HepG2 (cell line): ENCODE data around the gene AXIN1. TPM values are rescaled to one million over a fixed set of nuclear protein-coding genes. Genes with fewer than 3 reads are reported as not detected.

Source experiments
- ATAC-seq: fragments of 200-7000 bp; cut with Tn5 transposase; 3 replicates; pipeline ENCODE4 v1.9.1; 2020; ENCODE audit warnings: mild to moderate bottlenecking, moderate library complexity
- BruUV-seq: library from RNA; stranded (reverse); fragments of 400-500 nt; replicated peaks from 2 replicates; lab custom pipeline; 2021; lab: Mats Ljungman, UMichigan
- CTCF ChIA-PET: fragments of 300-600 bp; formaldehyde crosslinking; extraction: SDS; loops from one replicate; lab custom pipeline; 2021; ENCODE audit warnings: low total read pairs, inconsistent platforms, low intra/inter-chr PET ratio; lab: Yijun Ruan, JAX
- POLR2A ChIA-PET: fragments of 350-600 bp; sonication (Branson Sonifier 250); formaldehyde crosslinking; loops from one replicate; lab custom pipeline; 2020; ENCODE audit warnings: antibody characterized with exemption, inconsistent platforms; lab: Yijun Ruan, JAX
- DNase-seq: peaks from one replicate; pipeline ENCODE4 v3.0.0-alpha.2; 2015; ENCODE audit warnings: low spot score
- FAIRE-seq: peaks from 3 replicates; lab custom pipeline; 2011; peaks lifted over from hg19 to GRCh38; lab: Jason Lieb, UNC
- H2AFZ ChIP-seq: one replicate; pipeline ENCODE4 v1.6.1; 2011; ENCODE audit warnings: low read length, inconsistent platforms
- H3K27ac ChIP-seq: fragments of 300-600 bp; 3 replicates; pipeline ENCODE4 v1.8.0; 2011; ENCODE audit warnings: mixed run types, mild to moderate bottlenecking, mixed read lengths, low read length, inconsistent platforms; ENCODE audit not compliant: insufficient read depth; ENCODE audit errors: extremely low read length
- H3K27me3 ChIP-seq, 2 experiments: fragments of 200-600 bp in 1 of 2; 2 replicates in 1 of 2; 3 replicates in 1 of 2; pipeline versions ENCODE4 v1.6.0 to v1.8.0; 2011; ENCODE audit warnings: low read length in 2 of 2, mild to moderate bottlenecking in 2 of 2, moderate library complexity in 2 of 2, inconsistent platforms in 1 of 2; ENCODE audit not compliant: insufficient read depth in 2 of 2, control insufficient read depth in 1 of 2
- H3K36me3 ChIP-seq, 2 experiments: fragments of 200-600 bp in 1 of 2; replicated peaks in 1 of 2; 2 replicates in 1 of 2; 3 replicates in 1 of 2; pipeline versions ENCODE4 v1.5.1 to v1.8.0; 2011; ENCODE audit warnings: low read length in 2 of 2, inconsistent platforms in 1 of 2; ENCODE audit not compliant: insufficient read depth in 2 of 2, control insufficient read depth in 1 of 2
- H3K4me1 ChIP-seq: 2 replicates; pipeline ENCODE4 v1.5.1; 2012; ENCODE audit warnings: low read length, inconsistent platforms; ENCODE audit not compliant: insufficient read depth
- H3K4me2 ChIP-seq: 2 replicates; pipeline ENCODE4 v1.6.0; 2011; ENCODE audit warnings: low read depth, low read length, inconsistent platforms
- H3K4me3 ChIP-seq, 3 experiments: fragments of 200-600 bp in 1 of 3; sonication (generic), shearing (Covaris generic) in 1 of 3; replicated peaks in 1 of 3; 2 replicates each; pipeline ENCODE4 v1.5.1; 2011 to 2016; ENCODE audit warnings: low read length in 3 of 3, inconsistent platforms in 2 of 3, low read depth in 2 of 3, mild to moderate bottlenecking in 2 of 3, control low read depth in 1 of 3, mixed read lengths in 1 of 3; ENCODE audit not compliant: insufficient read depth in 1 of 3
- H3K79me2 ChIP-seq: one replicate; pipeline ENCODE4 v1.6.1; 2011; ENCODE audit warnings: low read length, inconsistent platforms; ENCODE audit not compliant: insufficient read depth
- H3K9ac ChIP-seq: 2 replicates; pipeline ENCODE4 v1.6.0; 2011; ENCODE audit warnings: mild to moderate bottlenecking, low read depth, low read length, inconsistent platforms; ENCODE audit not compliant: insufficient read depth
- H3K9me3 ChIP-seq: 2 replicates; pipeline ENCODE4 v1.5.1; 2012; ENCODE audit warnings: mild to moderate bottlenecking, low read length
- H4K20me1 ChIP-seq: 2 replicates; pipeline ENCODE4 v1.6.0; 2011; ENCODE audit warnings: inconsistent platforms, mild to moderate bottlenecking, low read length, moderate library complexity; ENCODE audit not compliant: insufficient read depth
- PAXIP1 ChIP-seq: sonication (generic); formaldehyde crosslinking; conservative IDR thresholded peaks from 2 replicates; pipeline ENCODE4 v1.4.0; 2020; ENCODE audit warnings: mild to moderate bottlenecking, missing genetic modification reagents, moderate library complexity
- SMAD1 ChIP-seq: sonication (generic); formaldehyde crosslinking; IDR thresholded peaks from 2 replicates; pipeline ENCODE4 v1.4.0; 2020; ENCODE audit warnings: missing genetic modification reagents, low read depth, mild to moderate bottlenecking, borderline replicate concordance
- SPEN ChIP-seq: sonication (generic); formaldehyde crosslinking; IDR thresholded peaks from 2 replicates; pipeline ENCODE4 v1.5.1; 2020; ENCODE audit warnings: low read depth, mild to moderate bottlenecking, missing genetic modification reagents
- SRY ChIP-seq: sonication (generic); formaldehyde crosslinking; IDR thresholded peaks from 2 replicates; pipeline ENCODE4 v1.8.0; 2022; ENCODE audit warnings: mild to moderate bottlenecking, missing genetic modification reagents
- THAP11 ChIP-seq: IDR thresholded peaks from 2 replicates; pipeline ENCODE4 v1.6.1; 2016; ENCODE audit warnings: missing biosample characterization, missing genetic modification reagents
- ZMAT5 ChIP-seq: sonication (generic); formaldehyde crosslinking; IDR thresholded peaks from 2 replicates; pipeline ENCODE4 v1.5.0; 2020; ENCODE audit warnings: mild to moderate bottlenecking, low read depth, missing genetic modification reagents, borderline replicate concordance
- ZNF143 ChIP-seq: sonication (generic); formaldehyde crosslinking; IDR thresholded peaks from 2 replicates; pipeline ENCODE4 v1.4.0; 2020; ENCODE audit warnings: missing genetic modification reagents
- ZNF232 ChIP-seq: sonication (generic); formaldehyde crosslinking; IDR thresholded peaks from 2 replicates; pipeline ENCODE4 v1.4.0; 2020; ENCODE audit warnings: missing genetic modification reagents, borderline replicate concordance
- ZNF274 ChIP-seq: sonication (generic); formaldehyde crosslinking; IDR thresholded peaks from 2 replicates; pipeline ENCODE4 v1.5.1; 2020; ENCODE audit warnings: mild to moderate bottlenecking, missing genetic modification reagents
- ZZZ3 ChIP-seq: sonication (generic); formaldehyde crosslinking; IDR thresholded peaks from 2 replicates; pipeline ENCODE4 v1.4.0; 2020; ENCODE audit warnings: missing genetic modification reagents, mild to moderate bottlenecking, borderline replicate concordance
- WGBS: methylation state at CpG from one replicate; pipeline ENCODE4 v1.1.6; 2017; ENCODE audit warnings: low lambda C conversion rate; 5-methylcytosine and 5-hydroxymethylcytosine counted together
- in situ Hi-C: cut with HindIII; loops from 2 replicates; pipeline ENCODE4 v1.10.0; 2017; ENCODE audit warnings: low pct_unique_long_range_greater_than_20kb; ENCODE audit not compliant: extremely low pct_ligation_motif_present
- intact Hi-C: fragments of 100-400 bp; cut with micrococcal nuclease; formaldehyde crosslinking; loops from one replicate; pipeline ENCODE4 v1.10.0; 2022; ENCODE audit not compliant: unreplicated experiment
- polyA plus RNA-seq, 8 experiments: library from polyadenylated mRNA; depleted of rRNA in 3 of 8; stranded (reverse) in 7 of 8; unstranded in 1 of 8; fragments of >200 nt; fragmentation: Illumina TruSeq in 4 of 8; extraction: Trizol in 4 of 8; gene quantifications; 2 replicates each; pipeline versions ENCODE4 v1.2.1 to v1.2.3, GENCODE V29; 2011 to 2016; ENCODE audit warnings: low read depth in 4 of 8, missing spikeins in 1 of 8, mixed read lengths in 1 of 8; ENCODE audit not compliant: insufficient read depth in 1 of 8
- total RNA-seq, 5 experiments: library from RNA; depleted of rRNA; stranded (reverse); fragments of >200 nt; fragmentation: Illumina TruSeq; extraction: Trizol; gene quantifications; 2 replicates each; pipeline ENCODE4 v1.2.3, GENCODE V29; 2016; ENCODE audit warnings: low read depth in 1 of 5
- TF ChIP-seq, protein P1 (sequence below): sonication (generic); formaldehyde crosslinking; IDR thresholded peaks from 2 replicates; pipeline ENCODE4 v1.5.0; 2020; ENCODE audit warnings: missing genetic modification reagents, mild to moderate bottlenecking, borderline replicate concordance
- TF ChIP-seq, protein P2 (sequence below): sonication (generic); formaldehyde crosslinking; conservative IDR thresholded peaks from 2 replicates; pipeline ENCODE4 v1.8.0; 2022; ENCODE audit warnings: low read depth, missing genetic modification reagents

Gene AXIN1
- total and polyA plus RNA-seq, 2 of the 13 experiments (the other 11 are each of a cell fraction or from before 2014, with no cell fraction given): 24.0 to 26.0 TPM

DNA sequence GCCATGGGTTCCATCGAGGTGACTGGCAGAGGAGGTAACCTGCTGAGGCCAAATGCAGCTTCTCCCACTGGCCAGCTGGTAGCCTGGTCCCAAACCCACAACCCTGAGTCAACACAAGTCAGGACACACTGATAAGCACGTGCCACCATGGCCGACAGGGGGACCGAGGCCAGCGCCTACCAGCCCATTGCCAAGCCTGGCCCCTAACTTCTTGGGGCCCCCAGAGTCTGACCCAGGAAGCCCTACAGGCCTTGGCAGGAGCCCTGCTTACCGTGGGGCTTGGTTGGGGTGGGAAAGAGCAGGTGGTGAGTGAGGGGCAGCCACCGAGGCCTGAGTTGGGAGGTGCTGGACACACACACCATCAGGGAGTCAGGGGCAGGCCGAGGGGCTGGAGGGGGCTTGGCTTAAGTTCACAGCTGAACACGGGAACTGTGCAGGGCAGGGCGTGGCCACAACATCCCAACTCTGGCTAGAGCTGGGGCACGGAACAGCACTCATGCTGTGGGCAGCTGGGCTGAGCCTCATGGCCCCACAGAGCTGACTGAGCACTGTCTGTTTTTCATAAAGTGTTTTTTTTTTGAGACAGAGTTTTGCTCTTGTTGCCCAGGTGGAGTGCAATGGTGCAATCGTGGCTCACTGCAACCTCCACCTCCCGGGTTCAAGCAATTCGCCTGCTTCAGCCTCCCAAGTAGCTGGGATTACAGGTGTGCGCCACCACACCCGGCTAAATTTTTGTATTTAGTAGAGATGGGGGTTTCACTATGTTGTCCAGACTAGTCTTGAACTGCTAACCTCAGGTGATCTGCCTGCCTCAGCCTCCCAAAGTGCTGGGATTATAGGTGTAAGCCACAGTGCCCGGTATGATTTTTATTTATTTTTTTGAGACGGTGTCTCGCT, 12.3 kb upstream of the AXIN1 start:
- 0 out of 2 replicates have a peak overlapping the region, but pooled peaks have one; percentile 11 for H3K9ac ChIP-seq
- DNase-seq (no peak), FAIRE-seq (no peak), ATAC-seq (0 out of 3 replicates have a peak, but pooled peaks have one; percentile 1)
- 65% methylated on average over 15 of the region's 19 CpGs for WGBS
- H2AFZ ChIP-seq: no peak overlapping the region
- in situ Hi-C loops (loop anchor here (5.0 kb wide), 1 partner anchor 93 kb away; no protein-coding TSS in a partner anchor), intact Hi-C loops (loop anchor here (5.0 kb wide), 2 partner anchors 138 to 248 kb away; partner anchors contain the start of gene LUC7L)
- peaks cover 1 to 13% of the 10 kb centered on the region in 2 experiments; a peak in 4 of 5 replicates for H3K27me3 ChIP-seq
- BruUV-seq: no TSS peak
- H3K4me1 ChIP-seq: peaks cover 74% of the 10 kb centered on the region
- H3K79me2 ChIP-seq: peaks cover 3% of the 10 kb centered on the region
- H3K36me3 ChIP-seq: peaks cover 5 to 21% of the 10 kb centered on the region in 2 experiments; a peak in 4 of 5 replicates
- H3K4me3 ChIP-seq: peak overlapping the region in 1 of 3 experiments; percentile 46; a peak in 2 of 6 replicates
- no peaks in the 10 kb centered on the region for H3K9me3 ChIP-seq
- POLR2A ChIA-PET: interaction anchor here (0.9 to 1.5 kb wide), 3 partner anchors 12 to 37 kb away, joined by 3 to 6 read pairs (median 4); partner anchors contain the start of genes AXIN1 and DECR2
- no peaks in the 10 kb centered on the region for H4K20me1 ChIP-seq
- peak overlapping the region; percentile 71 for H3K4me2 ChIP-seq
- CTCF ChIA-PET: interaction anchor here (0.9 kb wide), 1 partner anchor 257 kb away, joined by 3 read pairs; no protein-coding TSS in a partner anchor
- H3K27ac ChIP-seq: no peak overlapping the region
- 0 out of 2 replicates have a peak, but pooled peaks have one; percentile 21 for TF ChIP-seq ZNF274 (CRISPR knock-in tag)
- TF ChIP-seq PAXIP1: 0 out of 2 replicates have a peak, but pooled peaks have one; percentile 14
- TF ChIP-seq ZMAT5 (CRISPR knock-in tag): no peak
- TF ChIP-seq, protein P1, sequence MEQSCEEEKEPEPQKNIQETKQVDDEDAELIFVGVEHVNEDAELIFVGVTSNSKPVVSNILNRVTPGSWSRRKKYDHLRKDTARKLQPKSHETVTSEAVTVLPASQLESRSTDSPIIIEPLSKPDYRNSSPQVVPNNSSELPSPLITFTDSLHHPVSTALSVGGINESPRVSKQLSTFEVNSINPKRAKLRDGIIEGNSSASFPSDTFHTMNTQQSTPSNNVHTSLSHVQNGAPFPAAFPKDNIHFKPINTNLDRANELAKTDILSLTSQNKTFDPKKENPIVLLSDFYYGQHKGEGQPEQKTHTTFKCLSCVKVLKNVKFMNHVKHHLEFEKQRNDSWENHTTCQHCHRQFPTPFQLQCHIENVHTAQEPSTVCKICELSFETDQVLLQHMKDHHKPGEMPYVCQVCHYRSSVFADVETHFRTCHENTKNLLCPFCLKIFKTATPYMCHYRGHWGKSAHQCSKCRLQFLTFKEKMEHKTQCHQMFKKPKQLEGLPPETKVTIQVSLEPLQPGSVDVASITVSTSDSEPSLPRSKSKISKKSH (CRISPR knock-in tag): peak; percentile 52; the same call in 1 of the 2 replicates
- no peak for TF ChIP-seq SPEN
- TF ChIP-seq ZNF143 (CRISPR knock-in tag): no peak
- TF ChIP-seq, protein P2, sequence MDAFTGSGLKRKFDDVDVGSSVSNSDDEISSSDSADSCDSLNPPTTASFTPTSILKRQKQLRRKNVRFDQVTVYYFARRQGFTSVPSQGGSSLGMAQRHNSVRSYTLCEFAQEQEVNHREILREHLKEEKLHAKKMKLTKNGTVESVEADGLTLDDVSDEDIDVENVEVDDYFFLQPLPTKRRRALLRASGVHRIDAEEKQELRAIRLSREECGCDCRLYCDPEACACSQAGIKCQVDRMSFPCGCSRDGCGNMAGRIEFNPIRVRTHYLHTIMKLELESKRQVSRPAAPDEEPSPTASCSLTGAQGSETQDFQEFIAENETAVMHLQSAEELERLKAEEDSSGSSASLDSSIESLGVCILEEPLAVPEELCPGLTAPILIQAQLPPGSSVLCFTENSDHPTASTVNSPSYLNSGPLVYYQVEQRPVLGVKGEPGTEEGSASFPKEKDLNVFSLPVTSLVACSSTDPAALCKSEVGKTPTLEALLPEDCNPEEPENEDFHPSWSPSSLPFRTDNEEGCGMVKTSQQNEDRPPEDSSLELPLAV (CRISPR knock-in tag): no peak
- no peak for TF ChIP-seq ZZZ3 (CRISPR knock-in tag)
- TF ChIP-seq SRY (CRISPR knock-in tag): 0 out of 2 replicates have a peak, but pooled peaks have one; percentile 23
- peak; percentile 35; the same call in 1 of the 2 replicates for TF ChIP-seq SMAD1 (CRISPR knock-in tag)
- no peak for TF ChIP-seq THAP11 (CRISPR knock-in tag)
- TF ChIP-seq ZNF232 (CRISPR knock-in tag): no peak
